Sigmoid colon (tissue), 4 donors: Measurements from ENCODE around the gene PARG.

Experiments
- CTCF ChIP-seq, 4 experiments: fragments of 450-650 bp in 3 of 4; fragments of 200-600 bp in 1 of 4; IDR thresholded peaks; one replicate each; pipeline ENCODE4 v1.5.1; 2016 to 2019; ENCODE audit warnings: antibody characterized with exemption in 4 of 4, mild to moderate bottlenecking in 3 of 4, moderate library complexity in 2 of 4
- EP300 ChIP-seq, 4 donors: sonication (generic); formaldehyde crosslinking; IDR thresholded peaks; one replicate each; pipeline ENCODE4 v1.6.1; 2017; ENCODE audit warnings: antibody characterized with exemption in 4 of 4
- POLR2A ChIP-seq, 2 donors: fragments of 450-650 bp; IDR thresholded peaks; one replicate each; pipeline ENCODE4 v1.6.1; 2016; ENCODE audit warnings: antibody characterized with exemption in 2 of 2, mild to moderate bottlenecking in 2 of 2, moderate library complexity in 2 of 2
- POLR2AphosphoS5 ChIP-seq, 4 donors: sonication (generic); formaldehyde crosslinking; IDR thresholded peaks; one replicate each; pipeline ENCODE4 v1.6.1; 2017; ENCODE audit warnings: antibody characterized with exemption in 4 of 4

DNA sequence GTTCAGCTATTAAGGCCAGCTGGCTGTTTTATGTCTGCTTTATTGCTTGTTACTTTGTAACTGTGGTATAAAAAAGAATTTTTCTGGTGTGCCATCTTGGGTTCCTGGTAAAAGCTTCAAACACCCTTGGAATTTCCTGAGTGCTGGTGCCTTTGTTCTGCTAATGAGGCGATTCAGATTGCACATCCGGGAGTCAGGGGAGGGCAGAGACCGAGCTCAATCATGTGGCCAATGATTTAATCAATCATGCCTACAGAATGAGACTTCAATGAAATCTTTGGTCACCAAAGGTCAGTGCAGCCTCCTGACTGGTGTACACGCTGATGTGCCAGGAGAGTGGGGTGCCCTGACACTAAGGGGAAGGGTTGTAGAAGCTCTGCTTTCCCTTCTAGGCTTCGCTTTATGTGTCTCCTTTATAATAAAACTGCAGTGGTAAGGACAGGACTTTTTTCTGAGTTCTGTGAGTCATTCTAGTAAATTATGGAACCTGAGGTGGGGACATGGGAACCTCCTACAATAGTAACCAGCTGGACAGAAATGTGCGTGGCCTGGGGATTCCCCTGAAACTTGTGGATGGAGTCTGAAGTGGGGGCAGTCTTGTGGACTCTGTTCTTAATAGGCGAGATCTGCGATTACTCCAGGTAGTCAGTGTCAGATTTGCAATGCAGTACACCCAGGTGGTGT lies 110.3 kb downstream of the PARG start:
- no peak for TF ChIP-seq CTCF (IDR thresholded peaks at IDR 0.05)
- no peak for TF ChIP-seq POLR2A (IDR thresholded peaks at IDR 0.05)
- no peak for TF ChIP-seq POLR2AphosphoS5 (IDR thresholded peaks at IDR 0.05)
- no peak for TF ChIP-seq EP300 (IDR thresholded peaks at IDR 0.05)
